ENCODE data around the gene MSH5. TPM values are rescaled to one million over a fixed set of nuclear protein-coding genes. Genes with fewer than 3 reads are reported as not detected.
"Not testable (repeated sequence)": the region's sequence is repeated elsewhere in the genome, so short reads cannot be mapped to it uniquely, and the experiment has no call there.

MSH5 gene
- total and polyA plus RNA-seq, 2 donors, result 8.4 to 15.2 TPM

DNA sequence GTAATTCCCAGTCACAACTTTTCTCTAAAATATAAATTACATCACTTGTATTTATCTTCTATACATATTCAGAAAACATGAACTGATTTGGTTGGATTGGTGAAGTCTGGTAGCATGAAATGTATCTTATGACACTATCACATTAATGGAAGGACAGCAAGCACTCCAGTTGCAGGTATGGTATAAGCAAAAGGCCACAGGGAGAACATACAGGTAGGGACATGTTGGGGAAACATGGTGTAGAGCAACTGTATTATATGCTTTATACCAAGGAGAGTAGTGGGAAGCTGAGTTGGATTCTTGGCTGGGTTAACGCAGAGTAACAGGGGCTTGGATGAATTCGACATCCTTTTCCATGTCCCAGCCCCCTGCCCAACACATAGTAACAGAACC is 57.2 kb downstream of the MSH5 start:
- Histone ChIP-seq H3K36me3 (ENCODE audit: control insufficient read depth in 2 of 2, insufficient read depth in 2 of 2, low read length in 1 of 2) (peaks cover 9 to 26% of the 10 kb centered on the region in 2 donors), H3K27ac (ENCODE audit: low read depth in 1 of 2, low read length in 1 of 2) (peak overlapping the region in 1 of 2 donors; percentile 96), H3K4me3 (ENCODE audit: low read length in 2 of 2) (no peak overlapping the region), H3K27me3 (ENCODE audit: control insufficient read depth in 2 of 2, insufficient read depth in 1 of 2, low read length in 1 of 2) (no peaks in the 10 kb centered on the region), H3K9me3 (ENCODE audit: control insufficient read depth in 2 of 2, insufficient read depth in 1 of 2, low read length in 1 of 2) (peaks cover 0 to 4% of the 10 kb centered on the region in 2 donors), H3K4me1 (ENCODE audit: control insufficient read depth in 2 of 2, insufficient read depth in 2 of 2, low read length in 2 of 2) (peaks cover 16 to 38% of the 10 kb centered on the region in 2 donors)
- no peak for DNase-seq (ENCODE audit: low read depth in 6 of 9, low spot score in 9 of 9)
- 93% methylated on average over 2 of the region's 2 CpGs for WGBS

DNA sequence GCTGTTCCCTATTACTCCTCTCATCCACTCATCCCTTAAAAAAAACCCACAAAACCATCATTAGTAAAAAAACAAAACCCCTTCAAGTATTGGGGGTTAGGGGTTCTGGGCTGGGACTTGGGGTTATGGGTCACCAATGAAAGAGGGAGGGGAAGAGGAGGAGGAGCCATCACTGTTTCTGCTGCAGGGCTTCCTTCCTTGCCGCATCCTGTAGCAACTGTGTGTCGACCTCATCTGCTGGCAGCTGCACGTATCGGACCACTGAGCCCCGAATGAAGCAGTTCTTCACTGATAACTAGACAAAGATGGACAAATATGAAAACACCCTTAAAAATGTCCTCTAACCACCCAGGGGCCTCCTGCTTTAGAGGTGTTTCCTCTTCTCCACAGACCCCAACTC is 57.8 kb downstream of the MSH5 start:
- WGBS, result 16% methylated on average over 5 of the region's 5 CpGs
- peak in 3 of 9 donors; percentile 58 to 84 (median 67) for DNase-seq (ENCODE audit: low read depth in 6 of 9, low spot score in 9 of 9)

DNA sequence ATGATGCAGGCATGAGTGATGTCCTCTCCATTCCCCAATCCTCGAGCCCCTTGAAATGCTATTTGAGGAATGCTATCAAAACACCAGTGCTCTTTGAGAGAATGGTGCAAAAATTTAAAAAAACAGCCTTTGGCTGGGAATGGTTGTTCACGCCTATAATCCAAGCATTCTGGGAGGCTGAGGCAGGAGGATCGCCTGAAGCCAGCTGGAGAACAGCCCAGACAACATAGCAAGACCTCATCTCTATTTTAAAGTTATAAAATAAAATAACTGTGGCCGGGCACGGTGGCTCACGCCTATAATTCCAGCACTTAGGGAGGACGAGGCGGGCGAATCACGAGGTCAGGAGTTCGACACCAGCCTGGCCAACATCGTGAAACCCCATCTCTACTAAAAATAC is 60.0 kb downstream of the MSH5 start:
- Histone ChIP-seq H3K9me3 (ENCODE audit: control insufficient read depth in 2 of 2, insufficient read depth in 1 of 2, low read length in 1 of 2) (no peaks in the 10 kb centered on the region), H3K27ac (ENCODE audit: low read depth in 1 of 2, low read length in 1 of 2) (no peak overlapping the region), H3K4me3 (ENCODE audit: low read length in 2 of 2) (no peak overlapping the region), H3K36me3 (ENCODE audit: control insufficient read depth in 2 of 2, insufficient read depth in 2 of 2, low read length in 1 of 2) (peaks cover 16 to 24% of the 10 kb centered on the region in 2 donors), H3K27me3 (ENCODE audit: control insufficient read depth in 2 of 2, insufficient read depth in 1 of 2, low read length in 1 of 2) (no peaks in the 10 kb centered on the region), H3K4me1 (ENCODE audit: control insufficient read depth in 2 of 2, insufficient read depth in 2 of 2, low read length in 2 of 2) (peaks cover 14 to 30% of the 10 kb centered on the region in 2 donors)
- 97% methylated on average over 12 of the region's 12 CpGs for WGBS
- no peak for DNase-seq (ENCODE audit: low read depth in 6 of 9, low spot score in 9 of 9)

More for the DNA sequence above, 57.8 kb downstream of the MSH5 start:
- Histone ChIP-seq H3K9me3 (ENCODE audit: control insufficient read depth in 2 of 2, insufficient read depth in 1 of 2, low read length in 1 of 2) (peaks cover 0 to under 1% of the 10 kb centered on the region in 2 donors), H3K27ac (ENCODE audit: low read depth in 1 of 2, low read length in 1 of 2) (peak overlapping the region; percentile 88 to 96), H3K4me1 (ENCODE audit: control insufficient read depth in 2 of 2, insufficient read depth in 2 of 2, low read length in 2 of 2) (peaks cover 16 to 38% of the 10 kb centered on the region in 2 donors), H3K27me3 (ENCODE audit: control insufficient read depth in 2 of 2, insufficient read depth in 1 of 2, low read length in 1 of 2) (no peaks in the 10 kb centered on the region), H3K36me3 (ENCODE audit: control insufficient read depth in 2 of 2, insufficient read depth in 2 of 2, low read length in 1 of 2) (peaks cover 8 to 20% of the 10 kb centered on the region in 2 donors), H3K4me3 (ENCODE audit: low read length in 2 of 2) (no peak overlapping the region)

DNA sequence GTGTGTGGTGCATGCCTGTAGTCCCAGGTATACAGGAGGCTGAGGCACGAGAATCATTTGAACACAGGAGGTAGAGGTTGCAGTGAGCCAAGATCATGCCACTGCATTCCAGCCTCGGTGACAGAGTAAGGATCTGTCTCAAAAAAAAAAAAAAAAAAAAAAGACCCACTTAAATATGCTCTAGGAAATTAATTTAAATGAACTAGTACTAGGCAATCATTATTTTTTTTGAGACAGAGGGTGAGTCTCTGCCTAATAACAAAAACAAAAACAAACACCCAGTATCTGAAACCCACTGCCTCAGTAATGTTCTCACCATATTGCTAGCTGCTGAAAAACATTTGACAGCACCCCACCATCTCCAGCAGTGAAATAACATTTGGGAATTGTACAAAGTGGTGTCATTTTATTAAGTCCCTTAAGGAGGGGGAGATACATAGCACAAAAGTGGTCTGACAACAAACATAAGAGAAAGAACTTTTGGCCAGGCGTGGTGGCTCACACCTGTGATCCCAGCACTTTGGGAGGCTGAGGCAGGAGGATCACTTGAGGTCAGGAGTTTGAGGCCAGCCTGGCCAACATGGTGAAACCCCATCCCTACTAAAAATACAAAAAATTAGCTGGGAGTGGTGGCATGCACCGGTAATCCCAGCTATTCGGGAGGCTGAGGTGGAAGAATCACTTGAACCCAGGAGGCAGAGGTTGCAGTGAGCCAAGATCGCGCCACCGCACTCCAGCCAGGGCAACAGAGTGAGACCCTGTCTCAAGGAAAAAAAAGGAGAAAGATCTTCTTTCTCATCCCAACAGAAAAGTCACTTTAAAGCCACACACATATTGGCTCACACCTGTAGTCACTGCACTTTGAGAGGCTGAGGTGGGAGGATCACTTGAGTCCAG is 61.5 kb downstream of the MSH5 start:
- Histone ChIP-seq H3K4me1 (ENCODE audit: control insufficient read depth in 2 of 2, insufficient read depth in 2 of 2, low read length in 2 of 2) (peaks cover 13 to 31% of the 10 kb centered on the region in 2 donors), H3K36me3 (ENCODE audit: control insufficient read depth in 2 of 2, insufficient read depth in 2 of 2, low read length in 1 of 2) (peaks cover 16 to 24% of the 10 kb centered on the region in 2 donors)
- not testable (repeated sequence) for H3K4me3 ChIP-seq (ENCODE audit: low read length in 2 of 2); DNase-seq (ENCODE audit: low read depth in 6 of 9, low spot score in 9 of 9); H3K9me3 ChIP-seq (ENCODE audit: control insufficient read depth in 2 of 2, insufficient read depth in 1 of 2, low read length in 1 of 2); H3K27me3 ChIP-seq (ENCODE audit: control insufficient read depth in 2 of 2, insufficient read depth in 1 of 2, low read length in 1 of 2); H3K27ac ChIP-seq (ENCODE audit: low read depth in 1 of 2, low read length in 1 of 2)
- 98% methylated on average over 8 of the region's 8 CpGs for WGBS

DNA sequence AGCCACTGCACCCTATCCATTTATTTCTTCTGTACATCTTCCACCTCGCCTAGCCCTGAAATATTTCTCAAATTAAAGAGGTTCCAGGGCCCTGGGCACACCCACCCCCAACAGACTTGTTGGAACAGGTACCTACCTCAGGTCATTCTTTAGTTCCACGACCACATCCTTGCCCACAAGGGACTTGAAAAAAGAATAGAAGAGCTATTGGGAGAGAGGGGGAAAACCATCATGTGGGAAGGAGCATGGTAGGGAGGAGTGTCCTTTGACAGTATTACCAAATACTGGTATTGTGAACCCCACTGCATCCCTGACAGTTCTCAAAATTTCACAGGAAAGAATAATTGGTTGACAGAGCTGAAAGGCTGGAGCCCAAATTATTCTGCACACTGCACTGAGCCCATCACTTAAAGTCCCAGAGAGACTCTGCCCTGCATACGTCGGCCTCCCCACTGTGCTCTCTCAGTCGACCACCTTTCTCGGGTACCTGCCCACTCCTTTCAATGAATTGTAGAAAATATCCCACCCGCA is 66.2 kb downstream of the MSH5 start:
- H3K4me1 ChIP-seq (ENCODE audit: control insufficient read depth in 2 of 2, insufficient read depth in 2 of 2, low read length in 2 of 2), result peaks cover 6 to 17% of the 10 kb centered on the region in 2 donors
- H3K27me3 ChIP-seq (ENCODE audit: control insufficient read depth in 2 of 2, insufficient read depth in 1 of 2, low read length in 1 of 2), result no peaks in the 10 kb centered on the region
- peak overlapping the region; percentile 85 to 91 for H3K27ac ChIP-seq (ENCODE audit: low read depth in 1 of 2, low read length in 1 of 2)
- DNase-seq (ENCODE audit: low read depth in 6 of 9, low spot score in 9 of 9), result no peak
- H3K36me3 ChIP-seq (ENCODE audit: control insufficient read depth in 2 of 2, insufficient read depth in 2 of 2, low read length in 1 of 2), result peaks cover 15 to 24% of the 10 kb centered on the region in 2 donors
- H3K9me3 ChIP-seq (ENCODE audit: control insufficient read depth in 2 of 2, insufficient read depth in 1 of 2, low read length in 1 of 2), result no peaks in the 10 kb centered on the region
- peak overlapping the region; percentile 65 to 70 for H3K4me3 ChIP-seq (ENCODE audit: low read length in 2 of 2)
- 16% methylated on average over 7 of the region's 7 CpGs for WGBS

DNA sequence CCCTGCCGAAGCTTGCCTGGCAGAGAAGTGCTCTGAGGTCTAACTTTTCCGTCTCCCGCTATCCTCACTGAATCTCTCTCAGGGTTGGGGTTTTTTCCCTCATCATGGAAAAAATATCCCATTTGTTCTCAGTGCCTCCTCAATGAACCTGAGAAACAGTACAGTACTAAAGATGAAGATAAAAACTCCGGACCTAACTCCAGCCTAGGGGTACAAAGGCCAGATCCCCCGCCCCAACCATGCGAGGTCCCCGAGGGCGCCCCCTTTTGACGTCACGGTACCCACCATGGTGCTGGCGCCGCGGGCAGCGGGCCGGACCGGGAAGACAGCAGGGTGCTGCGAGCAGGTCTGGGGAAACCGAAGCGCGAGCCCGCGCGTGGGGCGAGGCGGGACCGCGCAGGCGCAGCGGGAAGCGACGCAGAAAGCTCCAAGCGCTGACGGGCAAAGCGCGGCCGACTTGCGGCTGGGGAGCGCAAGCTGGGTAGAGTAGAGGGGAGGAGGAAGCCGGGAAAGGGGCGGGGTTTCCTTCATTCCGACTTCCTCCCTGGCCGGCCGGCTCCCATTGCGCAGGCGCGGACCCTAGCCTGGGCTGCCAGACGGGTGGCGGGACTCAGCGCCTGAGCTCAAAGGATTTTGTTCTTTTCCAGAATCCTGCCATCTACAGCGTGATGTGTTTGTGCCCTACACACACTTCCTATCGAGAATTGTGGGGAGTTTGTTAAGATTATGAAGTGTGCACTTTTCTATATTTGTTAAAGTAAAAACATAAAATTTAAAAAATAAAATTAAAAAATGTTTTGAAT is 66.9 kb downstream of the MSH5 start, which contains the start of gene LSM2:
TSS of gene LSM2 (minus strand) at position 497 of the 803 bp plus-strand sequence. CDS start at position 288, 209 bp downstream.
- Histone ChIP-seq H3K9me3 (ENCODE audit: control insufficient read depth in 2 of 2, insufficient read depth in 1 of 2, low read length in 1 of 2) (no peaks in the 10 kb centered on the region), H3K4me1 (ENCODE audit: control insufficient read depth in 2 of 2, insufficient read depth in 2 of 2, low read length in 2 of 2) (peaks cover 6 to 17% of the 10 kb centered on the region in 2 donors), H3K27me3 (ENCODE audit: control insufficient read depth in 2 of 2, insufficient read depth in 1 of 2, low read length in 1 of 2) (no peaks in the 10 kb centered on the region), H3K27ac (ENCODE audit: low read depth in 1 of 2, low read length in 1 of 2) (peak within 1 kb of the TSS; percentile 85 to 91), H3K4me3 (ENCODE audit: low read length in 2 of 2) (peak within 1 kb of the TSS; percentile 65 to 70), H3K36me3 (ENCODE audit: control insufficient read depth in 2 of 2, insufficient read depth in 2 of 2, low read length in 1 of 2) (peaks cover 9 to 22% of the 10 kb centered on the region in 2 donors)
- WGBS, result under 1% methylated on average over 51 of the region's 51 CpGs
- peak in 8 of 9 donors; percentile 88 to 98 (median 95) for DNase-seq (ENCODE audit: low read depth in 6 of 9, low spot score in 9 of 9)

DNA sequence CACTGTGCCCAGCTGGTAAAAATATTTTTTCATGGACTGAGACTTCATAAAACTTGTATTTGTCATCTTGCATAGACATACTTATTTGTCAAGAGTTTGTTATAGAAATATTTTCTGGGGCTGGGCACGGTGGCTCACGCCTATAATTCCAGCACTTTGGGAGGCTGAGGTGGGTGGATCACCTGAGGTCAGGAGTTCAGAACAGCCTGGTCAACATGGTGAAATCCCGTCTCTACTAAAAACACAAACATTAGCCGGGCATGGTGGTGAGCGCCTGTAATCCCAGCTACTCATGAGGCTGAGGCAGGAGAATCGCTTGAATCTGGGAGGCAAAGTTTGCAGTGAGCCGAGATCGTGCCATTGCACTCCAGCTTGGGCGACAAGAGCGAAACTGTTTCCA is 68.8 kb downstream of the MSH5 start:
- not testable (repeated sequence) for H3K4me3 ChIP-seq (ENCODE audit: low read length in 2 of 2); H3K27me3 ChIP-seq (ENCODE audit: control insufficient read depth in 2 of 2, insufficient read depth in 1 of 2, low read length in 1 of 2); H3K27ac ChIP-seq (ENCODE audit: low read depth in 1 of 2, low read length in 1 of 2); H3K36me3 ChIP-seq (ENCODE audit: control insufficient read depth in 2 of 2, insufficient read depth in 2 of 2, low read length in 1 of 2); H3K9me3 ChIP-seq (ENCODE audit: control insufficient read depth in 2 of 2, insufficient read depth in 1 of 2, low read length in 1 of 2); DNase-seq (ENCODE audit: low read depth in 6 of 9, low spot score in 9 of 9)
- 97% methylated on average over 10 of the region's 10 CpGs for WGBS
- peaks cover 9 to 20% of the 10 kb centered on the region in 2 donors for H3K4me1 ChIP-seq (ENCODE audit: control insufficient read depth in 2 of 2, insufficient read depth in 2 of 2, low read length in 2 of 2)

DNA sequence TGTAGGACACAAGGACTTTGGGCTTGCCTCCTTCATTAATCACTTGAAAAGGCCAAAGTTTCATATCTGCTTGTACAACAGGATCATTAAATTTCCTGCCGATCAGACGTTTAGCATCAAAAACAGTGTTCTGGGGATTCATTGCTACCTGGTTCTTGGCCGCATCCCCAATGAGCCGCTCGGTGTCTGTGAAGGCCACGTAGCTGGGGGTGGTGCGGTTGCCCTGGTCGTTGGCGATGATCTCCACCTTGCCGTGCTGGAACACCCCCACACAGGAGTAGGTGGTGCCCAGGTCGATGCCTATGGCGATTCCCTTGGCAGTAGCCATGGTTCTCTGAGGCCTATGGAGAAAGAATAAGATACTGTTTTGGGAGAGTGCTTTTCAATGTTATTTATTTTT is 71.8 kb downstream of the MSH5 start:
- H3K9me3 ChIP-seq (ENCODE audit: control insufficient read depth in 2 of 2, insufficient read depth in 1 of 2, low read length in 1 of 2), result peaks cover 0 to 4% of the 10 kb centered on the region in 2 donors
- H3K27me3 ChIP-seq (ENCODE audit: control insufficient read depth in 2 of 2, insufficient read depth in 1 of 2, low read length in 1 of 2), result peaks cover 0 to 26% of the 10 kb centered on the region in 2 donors
- H3K4me1 ChIP-seq (ENCODE audit: control insufficient read depth in 2 of 2, insufficient read depth in 2 of 2, low read length in 2 of 2), result peaks cover 6 to 28% of the 10 kb centered on the region in 2 donors
- H3K4me3 ChIP-seq (ENCODE audit: low read length in 2 of 2), result no peak overlapping the region
- DNase-seq (ENCODE audit: low read depth in 6 of 9, low spot score in 9 of 9), result no peak
- 97% methylated on average over 12 of the region's 12 CpGs for WGBS
- H3K36me3 ChIP-seq (ENCODE audit: control insufficient read depth in 2 of 2, insufficient read depth in 2 of 2, low read length in 1 of 2), result peaks cover 0 to 8% of the 10 kb centered on the region in 2 donors
- H3K27ac ChIP-seq (ENCODE audit: low read depth in 1 of 2, low read length in 1 of 2), result no peak overlapping the region

Measured in thymus (tissue), 11 donors.